Large intestine (tissue), 12 donors: ENCODE results near the gene OR8B12. TPM values are rescaled to one million over a fixed set of nuclear protein-coding genes. Genes with fewer than 3 reads are reported as not detected.

Source experiments
- DNase-seq, 2 donors: peaks; one replicate each; pipeline versions ENCODE4 v3.0.0 to v3.0.0-alpha.2; 2013
- H3K27ac ChIP-seq: one replicate; pipeline ENCODE4 v1.5.1; 2013; ENCODE audit warnings: low read length
- H3K27me3 ChIP-seq: 2 replicates; pipeline ENCODE4 v1.6.1; 2013; ENCODE audit warnings: low read length; ENCODE audit not compliant: control insufficient read depth, insufficient read depth
- H3K36me3 ChIP-seq: 2 replicates; pipeline ENCODE4 v1.6.1; 2013; ENCODE audit warnings: low read length; ENCODE audit not compliant: control insufficient read depth, insufficient read depth
- H3K4me1 ChIP-seq: one replicate; pipeline ENCODE4 v1.6.1; 2013; ENCODE audit warnings: low read length; ENCODE audit not compliant: control insufficient read depth, insufficient read depth
- H3K4me3 ChIP-seq: one replicate; pipeline ENCODE4 v1.5.1; 2013; ENCODE audit warnings: low read length
- H3K9me3 ChIP-seq: one replicate; pipeline ENCODE4 v1.6.1; 2013; ENCODE audit warnings: mild to moderate bottlenecking, low read depth, low read length, moderate library complexity; ENCODE audit not compliant: control insufficient read depth
- WGBS: methylation state at CpG from one replicate; pipeline ENCODE4 v1.1.5; 2013; ENCODE audit warnings: low lambda C conversion rate; ENCODE audit not compliant: insufficient coverage; 5-methylcytosine and 5-hydroxymethylcytosine counted together
- long read RNA-seq, 11 donors: transcript quantifications; one replicate each; lab custom pipeline, GENCODE V29; 2026
- polyA plus RNA-seq: library from polyadenylated mRNA; unstranded; fragments of 120-200 nt; gene quantifications from one replicate; pipeline ENCODE4 v1.2.1, GENCODE V29; 2013

OR8B12 gene
- not detected for polyA plus RNA-seq
- long read RNA-seq, donor 1, result 0 reads
- long read RNA-seq, donor 2, result 0 reads
- long read RNA-seq, donor 3, result 0 reads
- long read RNA-seq, donor 4, result 0 reads
- long read RNA-seq, donor 5, result 0 reads
- long read RNA-seq, donor 6, partial matches to known transcripts, result 13 of 13 reads
- long read RNA-seq, donor 6, other reads (novel, unspliced or antisense), result 0 of 13 reads
- long read RNA-seq, donor 7, result 0 reads
- long read RNA-seq, donor 8, result 0 reads
- long read RNA-seq, donor 9, partial matches to known transcripts, result 19 of 19 reads
- long read RNA-seq, donor 9, other reads (novel, unspliced or antisense), result 0 of 19 reads
- long read RNA-seq, donor 10, result 0 reads
- long read RNA-seq, donor 11, result 0 reads

GRCh38 chr11:124543554-124543953 lies at the start of gene OR8B12:
TSS of gene OR8B12 (minus strand) at chr11:124543654. CDS start at chr11:124543654, 0 bp downstream.
- no peak for DNase-seq
- no peaks in the 10 kb centered on the region for H3K4me1 ChIP-seq
- no peak within 1 kb of the TSS for H3K27ac ChIP-seq
- WGBS, result no CpG with 5 or more reads among the region's 5 CpGs
- no peak within 1 kb of the TSS for H3K4me3 ChIP-seq
- H3K27me3 ChIP-seq, result no peaks in the 10 kb centered on the region
- no peaks in the 10 kb centered on the region for H3K36me3 ChIP-seq
- H3K9me3 ChIP-seq, result no peaks in the 10 kb centered on the region

GRCh38 chr11:124592627-124593026 lies 49.2 kb upstream of the OR8B12 start:
- no peak for DNase-seq
- no peaks in the 10 kb centered on the region for H3K4me1 ChIP-seq
- H3K27ac ChIP-seq, result no peak overlapping the region
- peaks cover 2% of the 10 kb centered on the region for H3K27me3 ChIP-seq
- WGBS, result no CpG with 5 or more reads among the region's 6 CpGs
- H3K4me3 ChIP-seq, result no peak overlapping the region
- no peaks in the 10 kb centered on the region for H3K9me3 ChIP-seq
- no peaks in the 10 kb centered on the region for H3K36me3 ChIP-seq

GRCh38 chr11:124591430-124591829 lies 48.0 kb upstream of the OR8B12 start:
- Histone ChIP-seq H3K36me3 (no peaks in the 10 kb centered on the region), H3K4me1 (no peaks in the 10 kb centered on the region), H3K27ac (no peak overlapping the region), H3K27me3 (peaks cover 2% of the 10 kb centered on the region), H3K4me3 (no peak overlapping the region), H3K9me3 (no peaks in the 10 kb centered on the region)
- WGBS, result no CpG with 5 or more reads among the region's 2 CpGs
- DNase-seq, result no peak

- no peaks in the 10 kb centered on the region for H3K27me3 ChIP-seq
Measured at GRCh38 chr11:124586238-124586860, 42.9 kb upstream of the OR8B12 start.

GRCh38 chr11:124584681-124585372 lies 41.4 kb upstream of the OR8B12 start:
- WGBS, result 83% methylated on average over 1 of the region's 4 CpGs
- DNase-seq, result no peak
- Histone ChIP-seq H3K27ac (no peak overlapping the region), H3K27me3 (no peaks in the 10 kb centered on the region), H3K4me1 (peaks cover 9% of the 10 kb centered on the region), H3K4me3 (no peak overlapping the region), H3K36me3 (no peaks in the 10 kb centered on the region), H3K9me3 (no peaks in the 10 kb centered on the region)

More at GRCh38 chr11:124586238-124586860, 42.9 kb upstream of the OR8B12 start:
- H3K4me1 ChIP-seq, result peaks cover 9% of the 10 kb centered on the region
- H3K36me3 ChIP-seq, result no peaks in the 10 kb centered on the region
- no peak overlapping the region for H3K27ac ChIP-seq
- WGBS, result no CpG with 5 or more reads among the region's 3 CpGs
- no peaks in the 10 kb centered on the region for H3K9me3 ChIP-seq
- H3K4me3 ChIP-seq, result no peak overlapping the region
- peak; percentile 19 to 20 for DNase-seq

- H3K27ac ChIP-seq, result no peak overlapping the region
- no CpG with 5 or more reads among the region's 8 CpGs for WGBS
- DNase-seq, result peak; percentile 9 to 52
- no peak overlapping the region for H3K4me3 ChIP-seq
- H3K4me1 ChIP-seq, result peaks cover 9% of the 10 kb centered on the region
- H3K27me3 ChIP-seq, result no peaks in the 10 kb centered on the region
- no peaks in the 10 kb centered on the region for H3K36me3 ChIP-seq
- no peaks in the 10 kb centered on the region for H3K9me3 ChIP-seq
Measured at GRCh38 chr11:124583781-124584180, 40.3 kb upstream of the OR8B12 start.

GRCh38 chr11:124582565-124582964 lies 39.1 kb upstream of the OR8B12 start:
- Histone ChIP-seq H3K4me3 (no peak overlapping the region), H3K9me3 (no peaks in the 10 kb centered on the region), H3K27me3 (peaks cover 5% of the 10 kb centered on the region), H3K4me1 (peaks cover 9% of the 10 kb centered on the region), H3K27ac (no peak overlapping the region), H3K36me3 (no peaks in the 10 kb centered on the region)
- no peak for DNase-seq
- WGBS, result no CpG with 5 or more reads among the region's 2 CpGs

- no peak for DNase-seq
- H3K4me1 ChIP-seq, result peaks cover 9% of the 10 kb centered on the region
- WGBS, result no CpG with 5 or more reads among the region's 6 CpGs
- no peaks in the 10 kb centered on the region for H3K36me3 ChIP-seq
- H3K27ac ChIP-seq, result no peak overlapping the region
- H3K27me3 ChIP-seq, result peaks cover 6% of the 10 kb centered on the region
- H3K9me3 ChIP-seq, result no peaks in the 10 kb centered on the region
- H3K4me3 ChIP-seq, result no peak overlapping the region
Measured at GRCh38 chr11:124581817-124582216, 38.4 kb upstream of the OR8B12 start.

- no peak overlapping the region for H3K27ac ChIP-seq
- H3K27me3 ChIP-seq, result peaks cover 6% of the 10 kb centered on the region
- H3K4me1 ChIP-seq, result peaks cover 2% of the 10 kb centered on the region
- no peak overlapping the region for H3K4me3 ChIP-seq
- no peaks in the 10 kb centered on the region for H3K9me3 ChIP-seq
- H3K36me3 ChIP-seq, result no peaks in the 10 kb centered on the region
- no peak for DNase-seq
- WGBS, result 43% methylated on average over 1 of the region's 4 CpGs
Measured at GRCh38 chr11:124578761-124579160, 35.3 kb upstream of the OR8B12 start.

- WGBS, result no CpG with 5 or more reads among the region's 6 CpGs
- DNase-seq, result no peak
- no peak overlapping the region for H3K27ac ChIP-seq
- no peaks in the 10 kb centered on the region for H3K9me3 ChIP-seq
- peaks cover 6% of the 10 kb centered on the region for H3K27me3 ChIP-seq
- no peak overlapping the region for H3K4me3 ChIP-seq
- no peaks in the 10 kb centered on the region for H3K36me3 ChIP-seq
- no peaks in the 10 kb centered on the region for H3K4me1 ChIP-seq
Measured at GRCh38 chr11:124577716-124578427, 34.4 kb upstream of the OR8B12 start.
